RWPE2 (cell line): ENCODE measurements around the gene TMEM202.
"Not testable (repeated sequence)": the region's sequence is repeated elsewhere in the genome, so short reads cannot be mapped to it uniquely, and the experiment has no call there.

ENCODE experiments used
- ATAC-seq: fragments of 200-7000 bp; cut with Tn5 transposase; 3 replicates; pipeline ENCODE4 v1.9.1; 2021; ENCODE audit warnings: low read depth
- DNase-seq: peaks from one replicate; pipeline ENCODE4 v3.0.0-alpha.2; 2020; ENCODE audit warnings: low spot score
- H3K27ac ChIP-seq: fragments of 450-650 bp; 2 replicates; pipeline ENCODE4 v1.5.1; 2017; ENCODE audit warnings: mild to moderate bottlenecking; ENCODE audit not compliant: poor library complexity, severe bottlenecking
- H3K27me3 ChIP-seq: fragments of 250-450 bp; sonication (Bioruptor Pico); 2 replicates; pipeline ENCODE4 v1.5.1; 2021; ENCODE audit warnings: mild to moderate bottlenecking, moderate library complexity; ENCODE audit not compliant: insufficient read depth, poor library complexity, severe bottlenecking
- H3K36me3 ChIP-seq: fragments of 250-450 bp; sonication (Bioruptor Pico); 2 replicates; pipeline ENCODE4 v1.5.1; 2020; ENCODE audit warnings: low read depth, mild to moderate bottlenecking, moderate library complexity
- H3K4me1 ChIP-seq: fragments of 250-450 bp; sonication (Bioruptor Pico); 2 replicates; pipeline ENCODE4 v1.5.1; 2021; ENCODE audit warnings: mild to moderate bottlenecking, moderate library complexity; ENCODE audit not compliant: insufficient read depth, poor library complexity, severe bottlenecking
- H3K4me3 ChIP-seq: fragments of 250-450 bp; sonication (Bioruptor Pico); 2 replicates; pipeline ENCODE4 v1.5.1; 2021; ENCODE audit warnings: mild to moderate bottlenecking, moderate library complexity; ENCODE audit not compliant: severe bottlenecking
- H3K9me3 ChIP-seq: fragments of 250-450 bp; sonication (Bioruptor Pico); 2 replicates; pipeline ENCODE4 v1.5.1; 2021; ENCODE audit warnings: mild to moderate bottlenecking, moderate library complexity; ENCODE audit not compliant: severe bottlenecking
- CTCF ChIP-seq: fragments of 450-650 bp; IDR thresholded peaks from one replicate; pipeline ENCODE4 v1.5.1; 2017; ENCODE audit warnings: mild to moderate bottlenecking, moderate library complexity; ENCODE audit not compliant: poor library complexity, severe bottlenecking

TMEM202 gene

GRCh38 chr15:72421484-72421883 lies 23.4 kb downstream of the TMEM202 start:
- TF ChIP-seq CTCF = no peak
- no peaks in the 10 kb centered on the region for H3K36me3 ChIP-seq
- DNase-seq (no peak), ATAC-seq (peak; percentile 54; the same call in 1 of the 3 replicates)
- no peak overlapping the region for H3K27ac ChIP-seq
- no peak overlapping the region for H3K4me3 ChIP-seq
- H3K9me3 ChIP-seq = peaks cover 5% of the 10 kb centered on the region
- peaks cover 7% of the 10 kb centered on the region for H3K27me3 ChIP-seq
- no peaks in the 10 kb centered on the region for H3K4me1 ChIP-seq

GRCh38 chr15:72423256-72423655 lies 25.2 kb downstream of the TMEM202 start:
- H3K4me1 ChIP-seq = no peaks in the 10 kb centered on the region
- ATAC-seq (no peak), DNase-seq (no peak)
- peaks cover 5% of the 10 kb centered on the region for H3K9me3 ChIP-seq
- peaks cover 7% of the 10 kb centered on the region for H3K27me3 ChIP-seq
- no peak overlapping the region for H3K27ac ChIP-seq
- no peak for TF ChIP-seq CTCF
- no peak overlapping the region for H3K4me3 ChIP-seq
- no peaks in the 10 kb centered on the region for H3K36me3 ChIP-seq

- DNase-seq = no peak
- TF ChIP-seq CTCF = no peak
- no peaks in the 10 kb centered on the region for H3K36me3 ChIP-seq
- ATAC-seq = no peak
- H3K4me3 ChIP-seq = no peak overlapping the region
- peaks cover 22% of the 10 kb centered on the region for H3K27me3 ChIP-seq
- peaks cover 5% of the 10 kb centered on the region for H3K9me3 ChIP-seq
- H3K27ac ChIP-seq = no peak overlapping the region
- H3K4me1 ChIP-seq = no peaks in the 10 kb centered on the region
Observed at GRCh38 chr15:72426753-72427152, 28.6 kb downstream of the TMEM202 start.

- Histone ChIP-seq H3K36me3 (no peaks in the 10 kb centered on the region), H3K4me1 (no peaks in the 10 kb centered on the region), H3K4me3 (no peak overlapping the region), H3K9me3 (no peaks in the 10 kb centered on the region), H3K27ac (no peak overlapping the region), H3K27me3 (peaks cover 15% of the 10 kb centered on the region)
- TF ChIP-seq CTCF = no peak
- ATAC-seq (no peak), DNase-seq (no peak)
Observed at GRCh38 chr15:72437650-72438316, 39.7 kb downstream of the TMEM202 start.

GRCh38 chr15:72442848-72443247 lies 44.7 kb downstream of the TMEM202 start:
- H3K27ac ChIP-seq, ATAC-seq, H3K4me3 ChIP-seq, H3K27me3 ChIP-seq, DNase-seq, H3K4me1 ChIP-seq, H3K36me3 ChIP-seq, H3K9me3 ChIP-seq: not testable (repeated sequence)
